GM19351 (cell line): ENCODE measurements around the gene RAB21.
"Not testable (repeated sequence)": the region's sequence is repeated elsewhere in the genome, so short reads cannot be mapped to it uniquely, and the experiment has no call there.

Experiments
- ATAC-seq: cut with Tn5 transposase; IDR thresholded peaks from one replicate; pipeline ENCODE4 v1.9.1; 2021; ENCODE audit warnings: mild to moderate bottlenecking, moderate library complexity; ENCODE audit not compliant: unreplicated experiment

Gene RAB21

GRCh38 chr12:71749666-71750065 is 5.0 kb upstream of the RAB21 start:
- ATAC-seq: no peak

GRCh38 chr12:71752891-71753290 is 1.8 kb upstream of the RAB21 start:
- no peak for ATAC-seq

- peak; percentile 48 for ATAC-seq
These were observed 656 bp downstream of the RAB21 start for GRCh38 chr12:71755146-71755892.

GRCh38 chr12:71756054-71756690 is 1.5 kb downstream of the RAB21 start:
- ATAC-seq: no peak

GRCh38 chr12:71759941-71760340 is 5.3 kb downstream of the RAB21 start:
- no peak for ATAC-seq

GRCh38 chr12:71760471-71760870 is 5.8 kb downstream of the RAB21 start:
- ATAC-seq: no peak

- ATAC-seq: not testable (repeated sequence)
These were observed 6.7 kb downstream of the RAB21 start for GRCh38 chr12:71761354-71761753.

- ATAC-seq: no peak
These were observed 9.2 kb downstream of the RAB21 start for GRCh38 chr12:71763677-71764379.

GRCh38 chr12:71764587-71765321 is 10.1 kb downstream of the RAB21 start:
- no peak for ATAC-seq

- no peak for ATAC-seq
These were observed 11.5 kb downstream of the RAB21 start for GRCh38 chr12:71766202-71766601.

- ATAC-seq: no peak
These were observed 12.5 kb downstream of the RAB21 start for GRCh38 chr12:71767183-71767582.

- no peak for ATAC-seq
These were observed 14.2 kb downstream of the RAB21 start for GRCh38 chr12:71768900-71769299.

GRCh38 chr12:71771069-71771468 is 16.4 kb downstream of the RAB21 start:
- ATAC-seq: no peak

GRCh38 chr12:71772735-71773134 is 18.1 kb downstream of the RAB21 start:
- no peak for ATAC-seq

- peak; percentile 66 for ATAC-seq
These were observed 25.7 kb downstream of the RAB21 start for GRCh38 chr12:71780237-71780822.

GRCh38 chr12:71782017-71782416 is 27.4 kb downstream of the RAB21 start:
- ATAC-seq: peak; percentile 61

GRCh38 chr12:71786829-71787228 is 32.2 kb downstream of the RAB21 start:
- ATAC-seq: no peak

GRCh38 chr12:71787580-71787979 is 32.9 kb downstream of the RAB21 start:
- no peak for ATAC-seq

- no peak for ATAC-seq
These were observed 35.7 kb downstream of the RAB21 start for GRCh38 chr12:71790331-71790730.

- ATAC-seq: no peak
These were observed 36.9 kb downstream of the RAB21 start for GRCh38 chr12:71791473-71792150.
